Activated CD4-positive, alpha-beta memory T cell treated with anti-CD3 and anti-CD28 coated beads, Interleukin-2, amount 10 ng/mL, durations not matched to agents 7 days and 5 days (primary cell): ENCODE results near the gene GPC3. TPM values are rescaled to one million over a fixed set of nuclear protein-coding genes. Genes with fewer than 3 reads are reported as not detected.
"Not testable (repeated sequence)": the region's sequence is repeated elsewhere in the genome, so short reads cannot be mapped to it uniquely, and the experiment has no call there.

Source experiments
- CTCF ChIA-PET: fragments of 350-600 bp; sonication (Branson Sonifier 250); formaldehyde crosslinking; loops from one replicate; lab custom pipeline; 2021; ENCODE audit warnings: antibody characterized with exemption, inconsistent platforms; lab: Charles Lee
- POLR2A ChIA-PET: fragments of 350-600 bp; sonication (Branson Sonifier 250); formaldehyde crosslinking; loops from one replicate; lab custom pipeline; 2021; ENCODE audit warnings: antibody characterized with exemption; lab: Charles Lee
- DNase-seq: peaks from one replicate; pipeline ENCODE4 v3.0.0-alpha.2; 2020
- H3K27ac Mint-ChIP-seq: one replicate; pipeline ENCODE4 v1.8.0; 2021; ENCODE audit warnings: mild to moderate bottlenecking, mixed read lengths
- H3K27me3 Mint-ChIP-seq: one replicate; pipeline ENCODE4 v1.8.0; 2021; ENCODE audit warnings: mixed read lengths
- H3K36me3 Mint-ChIP-seq: one replicate; pipeline ENCODE4 v1.8.0; 2021; ENCODE audit warnings: low read depth, mixed read lengths
- H3K4me1 Mint-ChIP-seq: one replicate; pipeline ENCODE4 v1.8.0; 2021; ENCODE audit warnings: mixed read lengths
- H3K4me3 Mint-ChIP-seq: one replicate; pipeline ENCODE4 v1.8.0; 2021; ENCODE audit warnings: mild to moderate bottlenecking, mixed read lengths
- H3K9me3 Mint-ChIP-seq: one replicate; pipeline ENCODE4 v1.8.0; 2021; ENCODE audit warnings: mixed read lengths
- total RNA-seq, 2 experiments: library from RNA; stranded (reverse); gene quantifications; one replicate each; pipeline ENCODE4 v1.2.3, GENCODE V29; 2021

The GPC3 gene
- total RNA-seq, 2 experiments from 2014 or later = 0.08 to 0.13 TPM

- peaks cover 5% of the 10 kb centered on the region for H3K4me1 Mint-ChIP-seq
- no peaks in the 10 kb centered on the region for H3K27me3 Mint-ChIP-seq
- no peak for DNase-seq
- H3K4me3 Mint-ChIP-seq = peak overlapping the region; percentile 36
- H3K27ac Mint-ChIP-seq = no peak overlapping the region
- POLR2A ChIA-PET = no interaction called here
- H3K9me3 Mint-ChIP-seq = no peaks in the 10 kb centered on the region
- CTCF ChIA-PET = no interaction called here
- H3K36me3 Mint-ChIP-seq = no peaks in the 10 kb centered on the region
Measured at GRCh38 chrX:133722756-133723155, 262.6 kb downstream of the GPC3 start.

GRCh38 chrX:133720269-133720668 is 265.1 kb downstream of the GPC3 start:
- H3K9me3 Mint-ChIP-seq, H3K4me3 Mint-ChIP-seq, H3K27ac Mint-ChIP-seq, POLR2A ChIA-PET, CTCF ChIA-PET, H3K36me3 Mint-ChIP-seq, DNase-seq, H3K27me3 Mint-ChIP-seq, H3K4me1 Mint-ChIP-seq: not testable (repeated sequence)

- Mint-ChIP-seq H3K9me3 (no peaks in the 10 kb centered on the region), H3K4me3 (no peak overlapping the region), H3K27me3 (no peaks in the 10 kb centered on the region), H3K27ac (no peak overlapping the region), H3K4me1 (no peaks in the 10 kb centered on the region), H3K36me3 (no peaks in the 10 kb centered on the region)
- DNase-seq = no peak
- ChIA-PET CTCF (no interaction called here), POLR2A (no interaction called here)
Measured at GRCh38 chrX:133715715-133716114, 269.7 kb downstream of the GPC3 start.

- Mint-ChIP-seq H3K27ac (no peak overlapping the region), H3K4me3 (no peak overlapping the region), H3K9me3 (no peaks in the 10 kb centered on the region), H3K4me1 (no peaks in the 10 kb centered on the region), H3K36me3 (no peaks in the 10 kb centered on the region), H3K27me3 (no peaks in the 10 kb centered on the region)
- POLR2A ChIA-PET = no interaction called here
- CTCF ChIA-PET = no interaction called here
- no peak for DNase-seq
Measured at GRCh38 chrX:133709501-133709900, 275.9 kb downstream of the GPC3 start.

- Mint-ChIP-seq H3K36me3 (no peaks in the 10 kb centered on the region), H3K9me3 (no peaks in the 10 kb centered on the region), H3K27ac (no peak overlapping the region), H3K4me3 (no peak overlapping the region), H3K4me1 (no peaks in the 10 kb centered on the region), H3K27me3 (no peaks in the 10 kb centered on the region)
- DNase-seq = no peak
- POLR2A ChIA-PET = no interaction called here
- CTCF ChIA-PET = no interaction called here
Measured at GRCh38 chrX:133706890-133707289, 278.5 kb downstream of the GPC3 start.

- Mint-ChIP-seq H3K36me3 (no peaks in the 10 kb centered on the region), H3K4me1 (no peaks in the 10 kb centered on the region), H3K4me3 (no peak overlapping the region), H3K9me3 (no peaks in the 10 kb centered on the region), H3K27ac (no peak overlapping the region), H3K27me3 (no peaks in the 10 kb centered on the region)
- DNase-seq = no peak
- ChIA-PET CTCF (interaction anchor here (1.0 kb wide), 1 partner anchor 23 kb away, joined by 3 read pairs; no protein-coding TSS in a partner anchor), POLR2A (no interaction called here)
Measured at GRCh38 chrX:133702230-133702629, 283.2 kb downstream of the GPC3 start.

- no peaks in the 10 kb centered on the region for H3K4me1 Mint-ChIP-seq
- H3K27me3 Mint-ChIP-seq = peaks cover 4% of the 10 kb centered on the region
- no peak overlapping the region for H3K4me3 Mint-ChIP-seq
- CTCF ChIA-PET = no interaction called here
- H3K9me3 Mint-ChIP-seq = no peaks in the 10 kb centered on the region
- no peaks in the 10 kb centered on the region for H3K36me3 Mint-ChIP-seq
- POLR2A ChIA-PET = no interaction called here
- no peak for DNase-seq
- no peak overlapping the region for H3K27ac Mint-ChIP-seq
Measured at GRCh38 chrX:133699023-133699728, 286.2 kb downstream of the GPC3 start.

- H3K27ac Mint-ChIP-seq = no peak overlapping the region
- H3K4me1 Mint-ChIP-seq = no peaks in the 10 kb centered on the region
- POLR2A ChIA-PET = no interaction called here
- peaks cover 4% of the 10 kb centered on the region for H3K27me3 Mint-ChIP-seq
- no peak for DNase-seq
- no peaks in the 10 kb centered on the region for H3K9me3 Mint-ChIP-seq
- H3K4me3 Mint-ChIP-seq = no peak overlapping the region
- no peaks in the 10 kb centered on the region for H3K36me3 Mint-ChIP-seq
- CTCF ChIA-PET = interaction anchor here (0.5 kb wide), 1 partner anchor 104 kb away, joined by 4 read pairs; no protein-coding TSS in a partner anchor
Measured at GRCh38 chrX:133698298-133698697, 287.1 kb downstream of the GPC3 start.

- CTCF ChIA-PET = no interaction called here
- POLR2A ChIA-PET = no interaction called here
- H3K36me3 Mint-ChIP-seq = no peaks in the 10 kb centered on the region
- H3K9me3 Mint-ChIP-seq = no peaks in the 10 kb centered on the region
- H3K4me1 Mint-ChIP-seq = no peaks in the 10 kb centered on the region
- no peak overlapping the region for H3K4me3 Mint-ChIP-seq
- no peak overlapping the region for H3K27ac Mint-ChIP-seq
- DNase-seq = no peak
- peaks cover 4% of the 10 kb centered on the region for H3K27me3 Mint-ChIP-seq
Measured at GRCh38 chrX:133697656-133698055, 287.7 kb downstream of the GPC3 start.

- no peaks in the 10 kb centered on the region for H3K9me3 Mint-ChIP-seq
- CTCF ChIA-PET = no interaction called here
- no peak for DNase-seq
- H3K27ac Mint-ChIP-seq = no peak overlapping the region
- peaks cover 1% of the 10 kb centered on the region for H3K27me3 Mint-ChIP-seq
- no peak overlapping the region for H3K4me3 Mint-ChIP-seq
- POLR2A ChIA-PET = no interaction called here
- H3K4me1 Mint-ChIP-seq = no peaks in the 10 kb centered on the region
- H3K36me3 Mint-ChIP-seq = no peaks in the 10 kb centered on the region
Measured at GRCh38 chrX:133689997-133690599, 295.3 kb downstream of the GPC3 start.

- ChIA-PET CTCF (no interaction called here), POLR2A (no interaction called here)
- H3K4me3 Mint-ChIP-seq = no peak overlapping the region
- H3K27ac Mint-ChIP-seq = no peak overlapping the region
- no peaks in the 10 kb centered on the region for H3K9me3 Mint-ChIP-seq
- no peak for DNase-seq
- no peaks in the 10 kb centered on the region for H3K36me3 Mint-ChIP-seq
- H3K27me3 Mint-ChIP-seq = no peaks in the 10 kb centered on the region
- peaks cover 3% of the 10 kb centered on the region for H3K4me1 Mint-ChIP-seq
Measured at GRCh38 chrX:133685822-133686221, 299.6 kb downstream of the GPC3 start.

GRCh38 chrX:133681897-133682296 is 303.5 kb downstream of the GPC3 start:
- POLR2A ChIA-PET = no interaction called here
- H3K4me3 Mint-ChIP-seq = no peak overlapping the region
- no peaks in the 10 kb centered on the region for H3K36me3 Mint-ChIP-seq
- H3K4me1 Mint-ChIP-seq = peaks cover 3% of the 10 kb centered on the region
- CTCF ChIA-PET = no interaction called here
- no peak overlapping the region for H3K27ac Mint-ChIP-seq
- H3K9me3 Mint-ChIP-seq = no peaks in the 10 kb centered on the region
- H3K27me3 Mint-ChIP-seq = no peaks in the 10 kb centered on the region
- no peak for DNase-seq

GRCh38 chrX:133681421-133681820 is 304.0 kb downstream of the GPC3 start:
- Mint-ChIP-seq H3K27ac (no peak overlapping the region), H3K27me3 (no peaks in the 10 kb centered on the region), H3K4me3 (no peak overlapping the region), H3K9me3 (no peaks in the 10 kb centered on the region), H3K36me3 (no peaks in the 10 kb centered on the region), H3K4me1 (peaks cover 3% of the 10 kb centered on the region)
- DNase-seq = no peak
- POLR2A ChIA-PET = no interaction called here
- CTCF ChIA-PET = no interaction called here
